Loucy (cell line): ENCODE measurements around the gene GNAT1.

Experiments used
- H2AFZ ChIP-seq: fragments of 200-600 bp; sonication (generic); 2 replicates; pipeline ENCODE4 v1.6.0; 2016; ENCODE audit warnings: antibody characterized with exemption, mild to moderate bottlenecking, low read length, moderate library complexity
- H3F3A ChIP-seq: fragments of 200-600 bp; 2 replicates; pipeline ENCODE4 v1.6.0; 2016; ENCODE audit warnings: antibody characterized with exemption, low read depth, mild to moderate bottlenecking
- H3K27me3 ChIP-seq: fragments of 200-600 bp; sonication (generic); 2 replicates; pipeline ENCODE4 v1.6.1; 2014; ENCODE audit warnings: low read length, mild to moderate bottlenecking; ENCODE audit not compliant: insufficient read depth, poor library complexity, severe bottlenecking
- H3K36me3 ChIP-seq: fragments of 200-600 bp; sonication (generic); 2 replicates; pipeline ENCODE4 v1.6.1; 2016; ENCODE audit warnings: low read length; ENCODE audit not compliant: insufficient read depth
- H3K4me1 ChIP-seq: fragments of 200-600 bp; sonication (generic); 2 replicates; pipeline ENCODE4 v1.5.1; 2014; ENCODE audit warnings: low read length, mild to moderate bottlenecking; ENCODE audit not compliant: insufficient read depth, poor library complexity, severe bottlenecking
- H3K4me2 ChIP-seq: fragments of 200-600 bp; sonication (generic); 2 replicates; pipeline ENCODE4 v1.6.0; 2014; ENCODE audit warnings: antibody characterized with exemption, low read length, low read depth, mild to moderate bottlenecking; ENCODE audit not compliant: poor library complexity, severe bottlenecking
- H3K4me3 ChIP-seq: fragments of 200-600 bp; sonication (generic); 2 replicates; pipeline ENCODE4 v1.5.1; 2014; ENCODE audit warnings: low read length, mild to moderate bottlenecking, mixed read lengths; ENCODE audit not compliant: poor library complexity, severe bottlenecking
- H3K79me2 ChIP-seq: fragments of 200-600 bp; sonication (generic); 2 replicates; pipeline ENCODE4 v1.6.1; 2014; ENCODE audit warnings: low read length; ENCODE audit not compliant: insufficient read depth
- H3K9ac ChIP-seq: fragments of 200-600 bp; sonication (generic); 2 replicates; pipeline ENCODE4 v1.6.0; 2014; ENCODE audit warnings: mild to moderate bottlenecking, low read depth, low read length, moderate library complexity; ENCODE audit not compliant: poor library complexity, severe bottlenecking
- H3K9me2 ChIP-seq: fragments of 200-600 bp; sonication (generic); replicated peaks from 2 replicates; pipeline ENCODE4 v1.6.1; 2016; ENCODE audit warnings: low read depth, low read length, mixed read lengths
- H3K9me3 ChIP-seq: fragments of 200-600 bp; sonication (generic); 2 replicates; pipeline ENCODE4 v1.6.1; 2014; ENCODE audit warnings: mild to moderate bottlenecking, antibody characterized with exemption, low read length, low read depth; ENCODE audit not compliant: insufficient read depth
- H4K20me1 ChIP-seq: fragments of 200-600 bp; sonication (generic); 2 replicates; pipeline ENCODE4 v1.6.0; 2014; ENCODE audit warnings: antibody characterized with exemption, low read length, mild to moderate bottlenecking; ENCODE audit not compliant: insufficient read depth, poor library complexity, severe bottlenecking
- CTCF ChIP-seq: fragments of 200-600 bp; sonication (generic); conservative IDR thresholded peaks from 2 replicates; pipeline ENCODE4 v1.5.1; 2014; ENCODE audit warnings: mild to moderate bottlenecking, antibody characterized with exemption, low read length
- EZH2phosphoT487 ChIP-seq: fragments of 200-600 bp; IDR thresholded peaks from 2 replicates; pipeline ENCODE4 v1.6.1; 2018; ENCODE audit warnings: antibody characterized with exemption, mild to moderate bottlenecking, moderate library complexity, borderline replicate concordance

Gene GNAT1

DNA sequence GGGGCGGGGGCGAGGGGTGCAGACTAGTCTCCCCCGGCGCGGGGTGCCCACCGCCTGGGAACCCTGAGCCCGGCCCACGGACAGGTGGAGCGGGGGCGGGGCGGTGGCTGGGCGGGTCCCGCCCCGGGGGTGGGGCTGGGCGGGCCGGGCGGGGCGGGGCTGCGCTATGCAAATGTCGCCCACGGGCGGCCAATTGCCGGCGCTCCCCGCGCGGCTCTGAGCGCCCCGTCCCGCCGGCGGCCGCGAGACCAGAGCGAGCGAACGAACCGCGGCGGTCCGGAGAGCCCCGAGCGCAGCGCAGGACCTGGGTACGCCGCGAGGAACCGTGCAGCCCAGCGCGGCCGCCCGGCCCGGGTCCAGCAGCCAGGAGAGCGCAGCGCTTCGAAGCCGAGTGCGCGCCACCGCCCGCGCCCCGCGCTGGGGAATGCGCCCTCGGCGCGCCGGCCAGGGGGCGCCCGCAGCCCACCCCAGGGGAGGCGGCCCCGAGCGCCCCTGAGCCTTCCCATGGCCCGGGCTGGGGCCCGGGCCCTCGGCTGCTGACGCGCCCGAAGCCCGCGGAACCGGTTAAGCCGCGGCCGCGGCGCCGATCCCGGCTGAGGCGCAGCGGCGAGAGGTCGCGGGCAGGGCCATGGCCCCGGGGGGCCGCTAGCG is 36.4 kb upstream of the GNAT1 start, which contains the start of gene SEMA3F:
Gene SEMA3F (plus strand): TSS at position 485 of the 651 bp plus-strand sequence. CDS start 4,299 bp downstream, outside the sequence.
- no peaks in the 10 kb centered on the region for H3F3A ChIP-seq
- H3K79me2 ChIP-seq: no peaks in the 10 kb centered on the region
- no peaks in the 10 kb centered on the region for H4K20me1 ChIP-seq
- H3K4me2 ChIP-seq: peak within 1 kb of the TSS; percentile 49
- no peaks in the 10 kb centered on the region for H3K9me2 ChIP-seq
- no peaks in the 10 kb centered on the region for H3K36me3 ChIP-seq
- no peak within 1 kb of the TSS for H3K9ac ChIP-seq
- no peak within 1 kb of the TSS for H2AFZ ChIP-seq
- H3K27me3 ChIP-seq: no peaks in the 10 kb centered on the region
- H3K9me3 ChIP-seq: no peaks in the 10 kb centered on the region
- H3K4me1 ChIP-seq: peaks cover 14% of the 10 kb centered on the region
- peak within 1 kb of the TSS; percentile 48 for H3K4me3 ChIP-seq
- TF ChIP-seq EZH2phosphoT487 (no peak), CTCF (no peak)

GRCh38 chr3:50155491-50155878 is 35.9 kb upstream of the GNAT1 start:
- Histone ChIP-seq H4K20me1 (no peaks in the 10 kb centered on the region), H3K9me3 (no peaks in the 10 kb centered on the region), H3K36me3 (no peaks in the 10 kb centered on the region), H2AFZ (no peak overlapping the region), H3K79me2 (no peaks in the 10 kb centered on the region), H3K4me2 (no peak overlapping the region), H3K9ac (no peak overlapping the region), H3K4me3 (no peak overlapping the region), H3K27me3 (no peaks in the 10 kb centered on the region), H3F3A (no peaks in the 10 kb centered on the region), H3K9me2 (no peaks in the 10 kb centered on the region), H3K4me1 (peaks cover 14% of the 10 kb centered on the region)
- no peak for TF ChIP-seq CTCF
- TF ChIP-seq EZH2phosphoT487: no peak

DNA sequence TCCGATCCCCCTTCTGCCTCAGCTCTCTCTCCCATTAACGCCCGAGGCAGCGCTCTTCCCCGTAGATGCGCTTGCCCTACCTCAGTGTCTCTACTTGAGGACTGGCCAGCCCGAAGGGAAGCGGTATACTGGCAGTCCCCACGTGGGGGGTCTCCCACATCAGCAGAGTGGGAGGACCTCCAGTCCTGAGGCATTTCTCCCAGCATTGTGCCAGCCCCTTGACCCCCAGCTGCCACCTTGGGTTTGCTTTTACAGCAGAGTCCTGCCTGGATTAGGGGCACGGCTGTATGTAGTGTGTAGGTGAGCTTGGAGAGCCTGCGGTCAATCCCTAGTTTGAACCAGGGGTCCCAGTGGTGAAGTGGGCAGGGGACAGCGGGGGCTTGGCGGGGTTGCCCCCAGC is 35.5 kb upstream of the GNAT1 start:
- H3K9ac ChIP-seq: no peak overlapping the region
- no peak overlapping the region for H3K4me2 ChIP-seq
- no peak overlapping the region for H2AFZ ChIP-seq
- no peaks in the 10 kb centered on the region for H3K9me2 ChIP-seq
- H3K27me3 ChIP-seq: no peaks in the 10 kb centered on the region
- no peak for TF ChIP-seq CTCF
- no peak for TF ChIP-seq EZH2phosphoT487
- no peak overlapping the region for H3K4me3 ChIP-seq
- no peaks in the 10 kb centered on the region for H4K20me1 ChIP-seq
- H3K4me1 ChIP-seq: peaks cover 14% of the 10 kb centered on the region
- no peaks in the 10 kb centered on the region for H3K9me3 ChIP-seq
- H3F3A ChIP-seq: no peaks in the 10 kb centered on the region
- H3K79me2 ChIP-seq: no peaks in the 10 kb centered on the region
- H3K36me3 ChIP-seq: no peaks in the 10 kb centered on the region
